GM21619 (cell line): Measurements from ENCODE around the gene CELF4.
"Not testable (repeated sequence)": the region's sequence is repeated elsewhere in the genome, so short reads cannot be mapped to it uniquely, and the experiment has no call there.

Experiments used
- ATAC-seq: cut with Tn5 transposase; IDR thresholded peaks from one replicate; pipeline ENCODE4 v1.9.1; 2021; ENCODE audit not compliant: unreplicated experiment

The CELF4 gene

GRCh38 chr18:37473195-37473840 is 92.3 kb downstream of the CELF4 start:
- ATAC-seq = no peak

- no peak for ATAC-seq
Observed at GRCh38 chr18:37471637-37472036, 94.0 kb downstream of the CELF4 start.

GRCh38 chr18:37470986-37471385 is 94.6 kb downstream of the CELF4 start:
- ATAC-seq = no peak

DNA sequence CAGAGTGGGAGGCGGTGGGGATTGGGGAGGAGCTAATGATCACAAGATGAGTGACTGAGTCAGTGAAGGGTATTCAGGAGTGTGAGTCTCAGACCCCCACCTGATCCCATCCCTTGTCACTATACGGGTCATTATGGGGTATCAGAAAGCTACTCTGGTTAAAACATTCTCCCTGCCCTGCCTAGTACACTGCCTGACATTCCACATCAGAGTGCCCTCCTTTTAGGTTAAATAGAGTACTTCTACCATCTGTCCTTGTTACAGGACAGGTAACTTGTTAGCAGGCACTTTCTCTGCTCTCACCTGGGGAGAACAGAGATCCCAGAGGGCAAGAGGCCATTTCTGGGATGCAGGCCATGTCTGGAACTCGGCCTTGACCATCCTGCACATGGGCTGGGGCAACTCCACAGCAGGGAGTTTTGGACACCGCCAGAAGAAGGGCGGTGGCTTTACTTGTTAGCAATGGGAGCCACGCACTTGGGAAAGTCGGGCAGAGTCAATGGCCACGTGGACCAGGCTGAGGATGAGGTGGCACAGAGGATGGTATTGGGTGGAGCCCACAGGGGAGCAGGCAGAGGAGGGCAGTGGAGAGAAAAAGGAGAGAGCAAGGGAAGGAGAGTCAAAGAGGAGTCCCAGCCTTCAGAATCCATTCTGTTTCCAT is 98.5 kb downstream of the CELF4 start:
- no peak for ATAC-seq

- ATAC-seq = no peak
Observed at GRCh38 chr18:37465958-37466357, 99.6 kb downstream of the CELF4 start.

- ATAC-seq = no peak
Observed at GRCh38 chr18:37464257-37464656, 101.3 kb downstream of the CELF4 start.

GRCh38 chr18:37461329-37461728 is 104.3 kb downstream of the CELF4 start:
- ATAC-seq = not testable (repeated sequence)

GRCh38 chr18:37460604-37461003 is 105.0 kb downstream of the CELF4 start:
- ATAC-seq = no peak

DNA sequence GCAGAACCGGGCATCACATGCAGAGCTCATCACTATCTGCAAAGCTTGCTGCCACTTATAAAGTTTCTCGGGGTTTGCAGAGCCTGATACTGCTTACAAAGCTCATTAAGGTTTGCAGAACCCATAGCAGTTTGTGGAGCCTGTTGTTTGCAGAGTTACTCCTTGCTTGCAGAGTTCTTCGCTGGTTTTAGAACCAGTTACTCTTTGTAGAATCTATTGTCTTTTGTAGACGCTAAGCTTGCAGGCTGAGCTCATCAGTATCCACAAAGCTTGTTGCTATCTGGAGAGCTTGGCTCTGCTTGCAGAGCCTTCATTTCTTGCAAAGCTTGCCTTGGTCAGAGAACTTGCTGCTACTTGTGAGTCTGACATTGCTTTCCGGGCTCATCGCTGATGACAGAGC is 106.9 kb downstream of the CELF4 start:
- ATAC-seq = no peak

- ATAC-seq = no peak
Observed at GRCh38 chr18:37457753-37458152, 107.8 kb downstream of the CELF4 start.

DNA sequence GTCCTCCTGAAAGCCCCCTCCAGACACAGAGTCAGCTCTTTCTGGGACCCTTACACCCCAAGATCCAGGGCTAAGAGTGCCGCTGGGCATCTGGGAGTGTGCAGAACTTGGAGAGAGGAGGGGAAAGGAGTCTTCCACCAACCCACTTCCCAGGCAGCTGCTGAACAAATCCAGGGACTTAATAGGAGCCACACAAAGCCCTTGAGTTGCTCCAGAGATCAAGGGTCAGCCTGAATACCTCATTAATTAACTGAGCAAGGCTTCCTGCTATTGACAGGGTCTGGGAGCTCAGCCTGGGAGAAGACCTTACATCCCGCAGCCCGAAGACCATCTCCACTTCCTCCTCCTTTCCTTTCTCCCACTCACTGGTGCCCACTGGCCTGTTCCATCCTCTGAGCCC is 108.3 kb downstream of the CELF4 start:
- ATAC-seq = no peak

DNA sequence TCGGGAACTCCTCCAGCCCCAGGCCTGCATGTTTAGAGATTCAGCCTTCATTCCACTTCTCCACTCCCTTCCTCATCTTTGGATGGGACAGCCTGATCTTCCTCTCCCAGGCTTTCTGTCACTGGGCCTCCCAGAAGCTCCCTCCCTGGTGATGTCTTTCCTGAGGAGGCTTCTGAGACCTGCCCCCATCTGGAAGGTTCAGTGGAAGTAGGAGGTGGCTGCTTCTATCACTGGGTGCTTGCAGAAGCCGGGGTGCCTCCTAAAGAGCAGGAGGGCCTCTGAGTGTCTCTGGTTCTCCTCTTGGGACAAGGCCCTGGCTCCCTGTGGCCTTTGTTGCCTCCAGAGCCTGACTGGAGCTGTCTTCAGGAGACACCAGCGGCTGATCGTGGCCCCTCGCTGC is 108.7 kb downstream of the CELF4 start:
- no peak for ATAC-seq

DNA sequence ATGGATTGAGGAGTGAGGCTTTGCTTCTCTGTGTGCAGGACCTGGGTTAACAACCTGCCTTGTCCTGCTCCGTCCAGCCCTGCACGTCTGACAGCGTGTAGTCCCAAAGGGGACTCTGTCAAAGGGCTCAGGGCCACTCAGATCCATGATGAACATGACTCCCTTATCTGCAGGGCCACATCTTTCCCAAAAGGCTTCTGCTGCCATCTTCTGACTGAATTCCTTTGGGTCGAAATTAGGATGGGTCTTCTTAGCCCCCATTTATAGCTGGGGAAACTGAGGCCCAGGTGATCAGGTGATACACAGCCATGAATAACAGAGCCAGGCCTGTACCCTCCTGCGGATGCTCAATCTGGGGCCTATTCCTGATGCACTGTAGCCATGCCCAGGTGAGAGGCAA is 109.2 kb downstream of the CELF4 start:
- ATAC-seq = no peak

DNA sequence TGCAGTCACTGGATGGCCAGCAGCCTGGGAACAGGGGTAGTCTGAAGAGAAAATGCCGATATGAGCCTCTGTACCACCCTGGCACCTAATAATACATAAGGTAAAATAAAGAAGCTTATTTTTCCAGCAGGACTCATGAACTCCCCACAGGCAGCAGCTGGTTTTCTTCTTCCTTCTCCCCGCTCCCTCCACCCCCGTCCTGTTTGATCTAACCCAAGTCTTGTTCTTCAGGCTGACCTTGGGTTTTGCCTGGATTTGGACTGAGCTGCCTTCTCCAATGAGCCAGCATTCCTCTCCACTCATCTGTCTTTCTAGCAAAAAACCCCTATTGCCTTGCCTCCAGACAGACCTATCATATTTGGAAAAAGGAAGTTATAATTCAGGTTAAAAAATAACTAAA is 111.8 kb downstream of the CELF4 start:
- ATAC-seq = no peak

- ATAC-seq = no peak
Observed at GRCh38 chr18:37452682-37453385, 112.8 kb downstream of the CELF4 start.

DNA sequence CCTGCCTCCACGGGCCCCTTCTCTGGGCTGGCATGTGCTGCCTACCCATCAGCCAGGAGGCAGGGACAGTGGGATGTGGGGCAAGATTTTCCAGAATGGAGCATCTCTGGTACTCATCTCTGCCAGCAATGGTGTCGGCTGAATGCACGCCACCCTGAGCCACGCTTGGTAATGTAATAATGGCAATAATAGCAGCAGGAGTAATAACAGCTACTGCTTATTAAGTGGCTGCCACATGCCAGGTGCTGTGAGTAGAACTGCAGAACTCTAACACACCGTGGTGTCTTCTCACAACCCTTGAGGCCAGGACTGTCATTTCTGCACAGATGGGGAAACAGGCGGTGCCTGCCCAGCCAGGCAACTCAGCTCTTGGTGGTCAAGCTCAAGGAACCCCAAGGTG is 113.6 kb downstream of the CELF4 start:
- no peak for ATAC-seq

DNA sequence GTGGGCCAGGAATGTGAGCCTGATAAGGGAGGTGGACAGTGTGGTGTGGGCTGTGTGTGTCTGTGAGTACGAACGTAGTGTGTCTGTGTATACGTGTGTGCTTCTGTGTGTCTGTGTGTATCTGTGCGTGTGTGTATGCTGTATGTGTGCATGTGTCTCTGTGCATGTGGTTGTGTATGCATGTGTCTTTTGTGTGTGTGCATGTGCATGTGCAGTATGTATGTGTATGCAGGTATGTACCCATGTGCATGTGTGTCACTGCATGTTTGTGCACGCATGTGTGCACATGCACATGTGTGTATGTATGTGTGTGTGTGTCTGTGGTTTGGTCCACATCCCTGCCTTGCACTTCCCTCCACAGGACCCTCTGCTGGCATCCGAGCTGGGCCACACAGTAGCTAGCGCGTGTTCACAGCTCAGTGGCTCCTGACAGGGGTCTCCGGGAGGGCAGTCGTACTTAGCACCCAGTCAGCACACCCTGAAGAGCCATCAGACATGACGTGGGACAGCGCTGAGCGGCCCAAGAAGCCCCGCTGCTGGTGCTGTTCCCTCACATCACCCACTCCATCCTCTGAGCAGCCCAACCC is 114.3 kb downstream of the CELF4 start:
- no peak for ATAC-seq

- ATAC-seq = no peak
Observed at GRCh38 chr18:37450434-37451132, 115.0 kb downstream of the CELF4 start.

DNA sequence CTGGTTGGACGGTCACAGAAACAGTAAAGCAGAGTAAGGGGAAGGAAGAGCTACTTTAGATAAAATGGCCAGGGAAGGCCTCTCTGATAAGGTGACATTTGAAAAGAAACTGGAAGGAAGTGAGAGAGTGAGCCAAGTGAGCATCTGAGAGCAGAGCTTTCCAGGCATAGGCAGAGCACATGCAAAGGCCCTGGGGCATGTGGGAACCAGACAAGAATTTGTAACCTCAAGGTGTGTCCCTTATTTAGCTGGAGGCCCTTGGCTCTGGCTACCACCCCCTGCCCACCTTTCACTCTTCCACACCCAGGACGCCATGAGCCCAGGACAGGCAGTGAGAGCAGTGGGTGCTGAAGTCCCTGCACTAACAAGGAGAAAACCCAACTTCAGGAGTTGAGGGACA is 116.0 kb downstream of the CELF4 start:
- no peak for ATAC-seq

DNA sequence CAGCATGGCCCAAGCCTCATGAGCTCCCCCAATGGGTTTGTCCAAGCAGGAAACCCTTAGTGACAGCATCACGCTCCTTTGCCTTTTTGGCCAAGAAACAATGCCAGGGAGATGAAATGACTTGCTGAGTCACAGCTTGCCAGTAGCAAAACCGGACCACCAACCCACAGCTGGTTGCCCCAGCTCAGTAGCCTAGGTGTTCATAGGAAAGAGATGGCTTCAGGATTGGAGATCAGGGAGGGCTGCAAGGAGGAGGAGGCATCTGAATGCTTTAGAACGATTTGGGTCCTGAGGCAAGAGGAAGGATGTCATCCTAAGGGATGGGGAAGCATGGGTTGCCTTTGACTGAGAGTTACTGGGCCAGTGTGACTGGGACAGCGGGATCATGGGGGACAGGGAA is 116.7 kb downstream of the CELF4 start:
- no peak for ATAC-seq
